ENCODE measurements around the gene ASB13.

ASB13 gene, protein sequence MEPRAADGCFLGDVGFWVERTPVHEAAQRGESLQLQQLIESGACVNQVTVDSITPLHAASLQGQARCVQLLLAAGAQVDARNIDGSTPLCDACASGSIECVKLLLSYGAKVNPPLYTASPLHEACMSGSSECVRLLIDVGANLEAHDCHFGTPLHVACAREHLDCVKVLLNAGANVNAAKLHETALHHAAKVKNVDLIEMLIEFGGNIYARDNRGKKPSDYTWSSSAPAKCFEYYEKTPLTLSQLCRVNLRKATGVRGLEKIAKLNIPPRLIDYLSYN

DNA sequence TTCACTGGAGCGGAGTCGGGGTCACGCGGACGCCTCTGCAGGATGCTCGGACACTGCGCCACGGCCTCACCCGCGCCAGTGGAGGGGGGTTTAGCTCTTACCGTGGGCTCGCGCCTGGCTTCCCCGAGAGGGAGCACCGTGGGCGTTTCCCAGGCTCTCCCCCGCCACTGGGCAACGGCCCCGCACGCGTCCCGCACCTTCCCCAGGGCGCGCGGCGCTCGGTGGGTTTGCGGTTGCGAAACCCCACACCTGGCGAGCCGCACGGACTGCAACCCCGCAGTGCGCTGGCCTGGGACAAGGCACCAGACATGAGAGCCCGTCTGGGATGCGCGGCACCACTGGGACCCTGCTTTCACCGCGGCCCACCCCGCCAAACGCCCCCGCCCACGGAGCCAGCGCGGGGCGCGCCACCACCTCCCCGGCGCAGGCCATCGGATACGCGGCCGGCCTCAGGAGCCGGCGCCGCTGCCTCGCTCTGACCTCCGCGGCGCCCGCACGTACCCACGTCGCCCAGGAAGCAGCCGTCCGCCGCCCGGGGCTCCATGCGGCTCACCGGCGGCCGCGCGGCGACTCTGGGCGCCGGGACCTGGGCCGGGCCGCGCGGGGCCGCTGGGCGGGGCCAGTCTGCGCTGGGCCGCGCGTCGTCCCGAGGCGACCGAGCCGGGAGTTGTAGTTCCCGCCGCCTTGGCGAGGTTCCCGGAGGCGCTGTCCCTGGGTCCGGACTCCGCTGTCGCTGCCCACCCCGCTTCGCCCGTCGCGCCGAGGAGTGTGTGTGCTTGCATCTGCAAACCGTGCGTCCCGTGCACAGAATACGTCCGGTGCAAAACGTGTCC is at the start of gene ASB13:
Gene ASB13 (minus strand): TSS at position 588 of the 833 bp plus-strand sequence. CDS start 44 bp downstream, at position 544.
- H3K4me3 ChIP-seq (ENCODE audit: insufficient read length, low read depth), result peak within 1 kb of the TSS; percentile 42
- peak; percentile 39 for DNase-seq (ENCODE audit: low read depth, low spot score)
- peaks cover 24% of the 10 kb centered on the region for H3K27me3 ChIP-seq (ENCODE audit: insufficient read depth, insufficient read length)
- no peaks in the 10 kb centered on the region for H3K36me3 ChIP-seq (ENCODE audit: insufficient read depth, insufficient read length, low read length)
- H3K4me1 ChIP-seq (ENCODE audit: insufficient read depth, insufficient read length), result no peaks in the 10 kb centered on the region
- H3K9me3 ChIP-seq (ENCODE audit: insufficient read depth, low read length), result no peaks in the 10 kb centered on the region
- H3K9ac ChIP-seq (ENCODE audit: insufficient read length, low read depth), result peak within 1 kb of the TSS; percentile 79
- TF ChIP-seq SUZ12 (IDR thresholded peaks at IDR 0.05; ENCODE audit: extremely low read depth, insufficient read depth, insufficient read length) (no peak), ZNF274 (IDR thresholded peaks at IDR 0.05; ENCODE audit: low read depth, low read length) (no peak), YY1 (IDR thresholded peaks at IDR 0.05; ENCODE audit: insufficient read depth, insufficient read length) (no peak)

DNA sequence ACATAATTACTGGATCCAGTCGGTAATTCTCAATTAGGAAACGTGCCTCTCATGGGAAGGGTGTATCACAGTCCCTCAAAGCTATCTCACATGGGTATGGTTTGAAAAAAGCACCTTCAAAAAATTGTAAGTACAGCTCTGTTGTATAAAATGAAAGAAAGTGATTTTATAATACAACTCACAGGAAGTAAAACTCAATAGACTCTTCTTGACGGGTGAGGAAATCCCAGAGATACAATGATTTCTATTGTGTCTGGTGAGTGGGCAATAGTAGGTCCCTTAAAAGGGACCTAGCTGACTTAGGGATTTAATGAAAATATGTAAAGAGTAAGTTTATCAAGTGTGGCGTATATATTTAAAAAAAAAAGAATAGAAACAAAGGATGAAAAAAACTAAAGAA is 45.2 kb upstream of the ASB13 start:
- Histone ChIP-seq H3K27me3 (ENCODE audit: insufficient read depth, insufficient read length) (no peaks in the 10 kb centered on the region), H3K9me3 (ENCODE audit: insufficient read depth, low read length) (no peaks in the 10 kb centered on the region), H3K9ac (ENCODE audit: insufficient read length, low read depth) (no peak overlapping the region), H3K4me3 (ENCODE audit: insufficient read length, low read depth) (no peak overlapping the region), H3K36me3 (ENCODE audit: insufficient read depth, insufficient read length, low read length) (no peaks in the 10 kb centered on the region), H3K4me1 (ENCODE audit: insufficient read depth, insufficient read length) (no peaks in the 10 kb centered on the region)
- TF ChIP-seq SUZ12 (IDR thresholded peaks at IDR 0.05; ENCODE audit: extremely low read depth, insufficient read depth, insufficient read length) (no peak), ZNF274 (IDR thresholded peaks at IDR 0.05; ENCODE audit: low read depth, low read length) (no peak), YY1 (IDR thresholded peaks at IDR 0.05; ENCODE audit: insufficient read depth, insufficient read length) (no peak)
- no peak for DNase-seq (ENCODE audit: low read depth, low spot score)

DNA sequence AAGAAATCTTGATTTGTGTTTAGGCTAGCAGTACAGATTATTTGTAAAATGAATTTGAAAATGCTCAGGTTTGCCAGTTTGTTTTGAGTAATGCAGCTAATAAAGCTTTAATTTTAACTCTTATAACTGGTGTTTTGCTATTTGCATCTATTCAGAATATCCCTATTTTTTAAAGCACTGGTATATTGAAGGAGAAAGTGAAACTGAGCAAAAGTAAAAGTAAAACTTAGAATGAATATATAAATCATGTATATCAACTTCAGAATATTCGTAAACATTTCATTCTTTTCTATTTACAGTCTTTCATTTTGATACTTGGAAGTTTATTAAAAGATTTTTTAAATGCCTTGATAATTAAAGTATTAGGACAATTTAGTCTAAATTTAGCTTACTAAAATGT is 44.5 kb upstream of the ASB13 start:
- no peak overlapping the region for H3K4me3 ChIP-seq (ENCODE audit: insufficient read length, low read depth)

DNA sequence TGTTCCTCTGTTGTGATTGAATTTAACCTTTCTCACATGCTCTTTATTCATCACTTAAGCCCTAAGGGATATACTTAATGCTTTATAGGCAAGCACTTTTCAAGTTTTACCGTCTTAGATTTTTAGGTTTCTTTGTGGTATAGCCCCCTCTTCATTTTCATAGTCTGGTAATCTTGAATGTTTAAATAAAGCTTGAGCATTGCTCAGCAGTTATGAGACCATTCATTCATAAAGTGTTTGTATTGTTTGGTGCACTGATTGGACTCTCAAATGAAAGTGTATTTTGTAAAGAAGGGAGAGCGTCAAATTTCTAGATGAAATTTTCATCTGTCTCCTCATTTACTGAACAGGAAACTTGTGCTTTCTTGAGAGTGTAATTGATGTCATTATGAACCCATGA is 43.5 kb upstream of the ASB13 start:
- TF ChIP-seq ZNF274 (IDR thresholded peaks at IDR 0.05; ENCODE audit: low read depth, low read length) (no peak), YY1 (IDR thresholded peaks at IDR 0.05; ENCODE audit: insufficient read depth, insufficient read length) (no peak), SUZ12 (IDR thresholded peaks at IDR 0.05; ENCODE audit: extremely low read depth, insufficient read depth, insufficient read length) (no peak)
- Histone ChIP-seq H3K36me3 (ENCODE audit: insufficient read depth, insufficient read length, low read length) (no peaks in the 10 kb centered on the region), H3K4me3 (ENCODE audit: insufficient read length, low read depth) (no peak overlapping the region), H3K27me3 (ENCODE audit: insufficient read depth, insufficient read length) (no peaks in the 10 kb centered on the region), H3K4me1 (ENCODE audit: insufficient read depth, insufficient read length) (no peaks in the 10 kb centered on the region), H3K9ac (ENCODE audit: insufficient read length, low read depth) (no peak overlapping the region), H3K9me3 (ENCODE audit: insufficient read depth, low read length) (no peaks in the 10 kb centered on the region)
- DNase-seq (ENCODE audit: low read depth, low spot score), result no peak

More for the DNA sequence above, 44.5 kb upstream of the ASB13 start:
- no peak overlapping the region for H3K9ac ChIP-seq (ENCODE audit: insufficient read length, low read depth)
- H3K27me3 ChIP-seq (ENCODE audit: insufficient read depth, insufficient read length), result no peaks in the 10 kb centered on the region
- no peak for DNase-seq (ENCODE audit: low read depth, low spot score)
- no peaks in the 10 kb centered on the region for H3K4me1 ChIP-seq (ENCODE audit: insufficient read depth, insufficient read length)
- no peaks in the 10 kb centered on the region for H3K9me3 ChIP-seq (ENCODE audit: insufficient read depth, low read length)
- TF ChIP-seq ZNF274 (IDR thresholded peaks at IDR 0.05; ENCODE audit: low read depth, low read length) (no peak), SUZ12 (IDR thresholded peaks at IDR 0.05; ENCODE audit: extremely low read depth, insufficient read depth, insufficient read length) (no peak), YY1 (IDR thresholded peaks at IDR 0.05; ENCODE audit: insufficient read depth, insufficient read length) (no peak)
- no peaks in the 10 kb centered on the region for H3K36me3 ChIP-seq (ENCODE audit: insufficient read depth, insufficient read length, low read length)

DNA sequence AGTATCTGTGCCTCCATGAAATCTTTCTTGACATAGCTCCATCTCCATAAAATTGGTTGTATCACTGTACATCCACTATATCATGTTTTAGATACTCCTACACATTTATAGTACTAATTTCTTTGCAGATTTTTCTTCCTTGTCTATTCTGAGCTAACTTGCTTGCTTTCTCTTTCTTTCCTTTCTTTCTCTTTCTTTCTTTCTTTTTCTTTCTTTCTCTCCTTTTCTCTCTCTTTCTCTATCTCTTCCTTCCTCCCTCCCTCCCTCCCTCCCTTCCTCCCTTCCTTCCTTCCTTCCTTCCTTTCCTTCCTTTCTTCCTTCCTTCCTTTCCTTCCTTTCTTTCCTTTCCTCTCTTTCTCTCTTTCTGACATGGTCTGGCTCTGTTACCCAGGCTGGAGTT is 42.0 kb upstream of the ASB13 start:
- H3K4me1 ChIP-seq (ENCODE audit: insufficient read depth, insufficient read length), result no peaks in the 10 kb centered on the region
- no peak overlapping the region for H3K9ac ChIP-seq (ENCODE audit: insufficient read length, low read depth)
- no peaks in the 10 kb centered on the region for H3K27me3 ChIP-seq (ENCODE audit: insufficient read depth, insufficient read length)
- DNase-seq (ENCODE audit: low read depth, low spot score), result no peak
- no peaks in the 10 kb centered on the region for H3K9me3 ChIP-seq (ENCODE audit: insufficient read depth, low read length)
- no peak for TF ChIP-seq ZNF274 (IDR thresholded peaks at IDR 0.05; ENCODE audit: low read depth, low read length)
- no peaks in the 10 kb centered on the region for H3K36me3 ChIP-seq (ENCODE audit: insufficient read depth, insufficient read length, low read length)
- H3K4me3 ChIP-seq (ENCODE audit: insufficient read length, low read depth), result no peak overlapping the region

DNA sequence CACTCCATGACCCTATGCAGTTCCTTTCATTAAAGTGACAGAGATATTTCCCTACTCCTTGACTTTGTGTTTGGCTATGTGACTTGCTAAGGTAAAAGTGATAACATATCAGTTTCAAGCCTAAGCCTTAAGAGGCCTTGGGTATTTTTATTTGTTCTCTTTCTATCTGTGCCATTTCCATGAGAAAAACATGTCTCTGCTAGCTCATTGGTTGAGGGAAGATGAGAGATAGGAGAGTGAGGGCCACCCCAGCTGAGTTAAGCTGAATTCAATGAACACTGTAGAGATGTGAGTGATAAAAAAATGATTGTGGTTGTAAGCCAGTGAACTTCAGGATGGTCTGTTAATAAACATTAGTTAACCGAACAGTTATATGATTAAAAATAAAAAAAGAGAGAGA is 31.7 kb upstream of the ASB13 start:
- Histone ChIP-seq H3K27me3 (ENCODE audit: insufficient read depth, insufficient read length) (no peaks in the 10 kb centered on the region), H3K4me3 (ENCODE audit: insufficient read length, low read depth) (no peak overlapping the region), H3K9ac (ENCODE audit: insufficient read length, low read depth) (no peak overlapping the region), H3K9me3 (ENCODE audit: insufficient read depth, low read length) (no peaks in the 10 kb centered on the region; the same call in 1 of the 2 replicates), H3K4me1 (ENCODE audit: insufficient read depth, insufficient read length) (no peaks in the 10 kb centered on the region), H3K36me3 (ENCODE audit: insufficient read depth, insufficient read length, low read length) (no peaks in the 10 kb centered on the region)
- DNase-seq (ENCODE audit: low read depth, low spot score), result no peak
- TF ChIP-seq SUZ12 (IDR thresholded peaks at IDR 0.05; ENCODE audit: extremely low read depth, insufficient read depth, insufficient read length), result no peak
- TF ChIP-seq YY1 (IDR thresholded peaks at IDR 0.05; ENCODE audit: insufficient read depth, insufficient read length), result no peak
- no peak for TF ChIP-seq ZNF274 (IDR thresholded peaks at IDR 0.05; ENCODE audit: low read depth, low read length)

DNA sequence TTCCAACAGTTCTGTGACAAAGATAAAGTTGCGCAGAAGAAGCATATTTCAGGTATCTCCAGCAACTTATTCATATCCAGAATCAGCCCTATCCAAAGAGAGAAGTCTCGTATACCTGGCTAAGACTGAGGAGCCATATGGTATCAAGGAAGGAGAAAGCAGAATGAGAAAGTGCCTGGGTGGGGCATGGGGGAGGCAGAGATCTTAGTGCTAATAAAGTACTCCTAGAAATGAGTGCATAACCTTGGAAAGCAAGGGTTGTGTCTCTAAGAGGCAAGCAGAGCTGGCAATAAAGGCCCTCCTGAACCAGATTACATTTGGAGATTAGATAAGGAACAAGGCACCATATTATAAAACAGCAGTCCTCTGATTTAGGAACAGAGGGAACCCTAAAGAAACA is 30.9 kb upstream of the ASB13 start:
- Histone ChIP-seq H3K4me1 (ENCODE audit: insufficient read depth, insufficient read length) (no peaks in the 10 kb centered on the region), H3K4me3 (ENCODE audit: insufficient read length, low read depth) (no peak overlapping the region)

More for the DNA sequence above, 30.9 kb upstream of the ASB13 start:
- no peaks in the 10 kb centered on the region; the same call in 1 of the 2 replicates for H3K9me3 ChIP-seq (ENCODE audit: insufficient read depth, low read length)
- no peaks in the 10 kb centered on the region for H3K27me3 ChIP-seq (ENCODE audit: insufficient read depth, insufficient read length)
- no peak overlapping the region for H3K9ac ChIP-seq (ENCODE audit: insufficient read length, low read depth)
- no peaks in the 10 kb centered on the region for H3K36me3 ChIP-seq (ENCODE audit: insufficient read depth, insufficient read length, low read length)
- no peak for TF ChIP-seq ZNF274 (IDR thresholded peaks at IDR 0.05; ENCODE audit: low read depth, low read length)
- TF ChIP-seq SUZ12 (IDR thresholded peaks at IDR 0.05; ENCODE audit: extremely low read depth, insufficient read depth, insufficient read length), result no peak
- no peak for TF ChIP-seq YY1 (IDR thresholded peaks at IDR 0.05; ENCODE audit: insufficient read depth, insufficient read length)
- DNase-seq (ENCODE audit: low read depth, low spot score), result no peak
